HFFc6 (cell line): Measurements from ENCODE around the gene PARD3B. TPM values are rescaled to one million over a fixed set of nuclear protein-coding genes. Genes with fewer than 3 reads are reported as not detected.

ENCODE experiments used
- DNase-seq: peaks from one replicate; pipeline ENCODE4 v3.0.0-alpha.2; 2018
- H3K27ac Mint-ChIP-seq: 2 replicates; pipeline ENCODE4 v1.8.0; 2020; ENCODE audit warnings: mild to moderate bottlenecking, mixed read lengths
- H3K27me3 Mint-ChIP-seq: 2 replicates; pipeline ENCODE4 v1.8.0; 2021; ENCODE audit warnings: mild to moderate bottlenecking, moderate library complexity, mixed read lengths; ENCODE audit not compliant: insufficient read depth
- H3K36me3 Mint-ChIP-seq: 2 replicates; pipeline ENCODE4 v1.8.0; 2021; ENCODE audit warnings: low read depth, mixed read lengths
- H3K4me1 Mint-ChIP-seq: 2 replicates; pipeline ENCODE4 v1.8.0; 2020; ENCODE audit warnings: low read depth, mixed read lengths
- H3K4me3 Mint-ChIP-seq: 2 replicates; pipeline ENCODE4 v1.8.0; 2020; ENCODE audit warnings: mild to moderate bottlenecking, moderate library complexity, mixed read lengths
- H3K9me3 Mint-ChIP-seq: 2 replicates; pipeline ENCODE4 v1.8.0; 2020; ENCODE audit warnings: mild to moderate bottlenecking, mixed read lengths
- total RNA-seq, 6 experiments: library from RNA; stranded (reverse); fragmentation: NEBNext Ultra II Directional; extraction: Animal tissue kit (Norgen Biotek cat#: 25700); gene quantifications; 2 replicates in 1 of 6; 3 replicates in 5 of 6; pipeline ENCODE4 v1.2.3, GENCODE V29; 2021
- TF ChIP-seq, protein P1 (sequence below): fragments of 200-600 bp; sonication (generic); IDR thresholded peaks from 2 replicates; pipeline ENCODE4 v1.5.0; 2021; ENCODE audit warnings: antibody characterized with exemption, mild to moderate bottlenecking

The PARD3B gene
- total RNA-seq, 6 experiments from 2014 or later: 14.0 to 22.4 (median 15.3) TPM

DNA sequence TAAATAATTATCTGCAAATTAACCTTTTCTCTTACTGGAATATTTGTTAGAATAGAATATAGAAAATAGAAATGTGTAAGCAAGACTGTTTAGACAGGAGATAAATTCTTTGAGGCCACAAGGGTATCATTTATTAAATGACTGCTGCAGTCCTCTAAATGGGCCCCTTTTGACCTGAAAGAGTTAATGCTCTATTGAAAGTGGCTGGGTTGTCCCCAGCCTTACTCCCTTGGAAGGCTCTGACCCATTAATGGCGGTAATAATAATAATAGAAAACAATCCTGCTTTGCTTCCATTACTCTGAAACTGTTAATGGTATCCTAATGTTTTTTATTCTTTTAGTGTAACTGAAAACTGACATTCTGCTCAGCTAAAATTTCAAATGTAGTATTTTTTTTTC lies 739.1 kb downstream of the PARD3B start:
- no peaks in the 10 kb centered on the region for H3K9me3 Mint-ChIP-seq
- no peaks in the 10 kb centered on the region; the same call in 1 of the 2 replicates for H3K27me3 Mint-ChIP-seq
- TF ChIP-seq, protein P1, sequence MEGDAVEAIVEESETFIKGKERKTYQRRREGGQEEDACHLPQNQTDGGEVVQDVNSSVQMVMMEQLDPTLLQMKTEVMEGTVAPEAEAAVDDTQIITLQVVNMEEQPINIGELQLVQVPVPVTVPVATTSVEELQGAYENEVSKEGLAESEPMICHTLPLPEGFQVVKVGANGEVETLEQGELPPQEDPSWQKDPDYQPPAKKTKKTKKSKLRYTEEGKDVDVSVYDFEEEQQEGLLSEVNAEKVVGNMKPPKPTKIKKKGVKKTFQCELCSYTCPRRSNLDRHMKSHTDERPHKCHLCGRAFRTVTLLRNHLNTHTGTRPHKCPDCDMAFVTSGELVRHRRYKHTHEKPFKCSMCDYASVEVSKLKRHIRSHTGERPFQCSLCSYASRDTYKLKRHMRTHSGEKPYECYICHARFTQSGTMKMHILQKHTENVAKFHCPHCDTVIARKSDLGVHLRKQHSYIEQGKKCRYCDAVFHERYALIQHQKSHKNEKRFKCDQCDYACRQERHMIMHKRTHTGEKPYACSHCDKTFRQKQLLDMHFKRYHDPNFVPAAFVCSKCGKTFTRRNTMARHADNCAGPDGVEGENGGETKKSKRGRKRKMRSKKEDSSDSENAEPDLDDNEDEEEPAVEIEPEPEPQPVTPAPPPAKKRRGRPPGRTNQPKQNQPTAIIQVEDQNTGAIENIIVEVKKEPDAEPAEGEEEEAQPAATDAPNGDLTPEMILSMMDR: no peak
- no peak overlapping the region for H3K4me3 Mint-ChIP-seq
- no peak for DNase-seq
- peaks cover 7% of the 10 kb centered on the region; the same call in 1 of the 2 replicates for H3K4me1 Mint-ChIP-seq
- no peak overlapping the region for H3K27ac Mint-ChIP-seq
- H3K36me3 Mint-ChIP-seq: no peaks in the 10 kb centered on the region

DNA sequence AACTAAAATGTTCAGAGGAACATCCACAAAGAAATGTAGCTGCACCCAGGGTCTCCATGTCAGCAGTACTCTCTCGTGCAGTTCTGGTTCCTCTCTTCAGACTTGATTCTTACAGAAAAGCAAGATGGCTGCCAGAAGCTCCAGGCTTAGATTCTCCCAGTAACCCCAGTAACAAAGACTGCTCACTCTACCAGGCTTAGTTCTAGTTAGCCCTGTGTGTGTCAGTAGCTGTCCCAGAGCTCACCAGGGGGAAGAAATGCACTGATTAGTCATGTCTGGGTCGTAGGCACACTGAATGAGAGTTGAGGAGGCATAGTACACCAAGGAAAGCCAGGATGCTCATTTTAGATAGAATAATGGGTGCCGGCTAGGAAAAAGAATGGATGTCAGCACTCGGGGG lies 742.0 kb downstream of the PARD3B start:
- peaks cover 7% of the 10 kb centered on the region; the same call in 1 of the 2 replicates for H3K4me1 Mint-ChIP-seq
- no peak overlapping the region for H3K27ac Mint-ChIP-seq
- DNase-seq: no peak
- TF ChIP-seq, protein P1: no peak
- no peak overlapping the region for H3K4me3 Mint-ChIP-seq
- no peaks in the 10 kb centered on the region for H3K36me3 Mint-ChIP-seq
- no peaks in the 10 kb centered on the region; the same call in 1 of the 2 replicates for H3K27me3 Mint-ChIP-seq
- no peaks in the 10 kb centered on the region for H3K9me3 Mint-ChIP-seq

GRCh38 chr2:205288686-205289085 lies 743.4 kb downstream of the PARD3B start:
- H3K27ac Mint-ChIP-seq: no peak overlapping the region
- no peaks in the 10 kb centered on the region; the same call in 1 of the 2 replicates for H3K27me3 Mint-ChIP-seq
- peaks cover 7% of the 10 kb centered on the region; the same call in 1 of the 2 replicates for H3K4me1 Mint-ChIP-seq
- H3K36me3 Mint-ChIP-seq: no peaks in the 10 kb centered on the region
- TF ChIP-seq, protein P1: no peak
- no peaks in the 10 kb centered on the region for H3K9me3 Mint-ChIP-seq
- no peak for DNase-seq
- H3K4me3 Mint-ChIP-seq: no peak overlapping the region

- Mint-ChIP-seq H3K9me3 (no peaks in the 10 kb centered on the region), H3K27me3 (no peaks in the 10 kb centered on the region; the same call in 1 of the 2 replicates), H3K4me3 (no peak overlapping the region), H3K36me3 (no peaks in the 10 kb centered on the region), H3K27ac (no peak overlapping the region), H3K4me1 (peaks cover 7% of the 10 kb centered on the region; the same call in 1 of the 2 replicates)
- no peak for DNase-seq
- TF ChIP-seq, protein P1: no peak
Measured at GRCh38 chr2:205290299-205290698, 745.0 kb downstream of the PARD3B start.

DNA sequence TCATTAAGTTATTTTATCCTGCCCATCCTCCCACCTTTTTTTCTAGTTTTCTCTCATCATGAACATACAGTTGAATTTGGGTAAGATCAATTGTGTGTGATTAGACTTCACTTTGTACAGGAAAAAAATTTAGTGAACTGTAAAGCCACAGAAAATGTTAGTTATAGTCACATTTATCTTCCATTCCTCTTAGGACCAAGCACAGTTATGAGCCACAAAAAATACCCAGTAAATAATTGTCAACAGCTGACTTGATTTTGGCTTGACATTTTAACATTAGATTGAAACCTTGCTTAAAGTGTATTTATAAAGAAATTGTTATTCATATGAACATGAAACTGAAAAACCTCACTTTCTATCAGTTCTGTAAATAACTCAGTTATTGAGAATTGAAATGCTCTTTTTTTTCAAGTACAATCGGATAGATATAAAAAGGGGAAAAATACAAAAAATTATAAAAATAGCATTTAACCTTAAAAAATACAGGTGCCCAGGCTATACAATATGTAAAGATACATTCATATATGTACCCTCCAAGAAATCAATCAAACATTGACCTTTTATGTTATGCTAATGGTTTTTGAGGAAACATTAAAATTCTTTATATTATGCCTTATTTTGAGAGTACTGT lies 747.5 kb downstream of the PARD3B start:
- TF ChIP-seq, protein P1: no peak
- H3K36me3 Mint-ChIP-seq: no peaks in the 10 kb centered on the region
- no peaks in the 10 kb centered on the region for H3K27me3 Mint-ChIP-seq
- no peak overlapping the region for H3K27ac Mint-ChIP-seq
- H3K4me3 Mint-ChIP-seq: no peak overlapping the region
- H3K4me1 Mint-ChIP-seq: peaks cover 7% of the 10 kb centered on the region; the same call in 1 of the 2 replicates
- H3K9me3 Mint-ChIP-seq: no peaks in the 10 kb centered on the region
- DNase-seq: no peak
